Adrenal gland (tissue), 12 donors: ENCODE measurements around the gene TSHZ2. TPM values are rescaled to one million over a fixed set of nuclear protein-coding genes. Genes with fewer than 3 reads are reported as not detected.

ENCODE experiments used
- DNase-seq, 7 donors: peaks; one replicate each; pipeline ENCODE4 v3.0.0-alpha.2; 2019 to 2020
- H3K27ac ChIP-seq, 5 donors: fragments of 200-600 bp; sonication (generic) in 4 of 5; 1 replicate in 3 of 5; 2 replicates in 2 of 5; pipeline versions ENCODE4 v1.5.1 to v1.8.0; 2016 to 2020; ENCODE audit warnings: mild to moderate bottlenecking in 1 of 5
- H3K27me3 ChIP-seq: fragments of 200-600 bp; 2 replicates; pipeline ENCODE4 v1.8.0; 2021
- H3K36me3 ChIP-seq, 2 donors: fragments of 200-600 bp; replicated peaks in 1 of 2; 1 replicate in 1 of 2; 2 replicates in 1 of 2; pipeline versions ENCODE4 v1.5.1 to v1.8.0; 2018 to 2022
- H3K4me1 ChIP-seq, 2 donors: fragments of 200-600 bp; replicated peaks in 1 of 2; 1 replicate in 1 of 2; 2 replicates in 1 of 2; pipeline versions ENCODE4 v1.5.1 to v1.8.0; 2018 to 2021
- H3K4me3 ChIP-seq, 4 donors: fragments of 200-600 bp; sonication (generic) in 3 of 4; one replicate each; pipeline ENCODE4 v1.5.1; 2016 to 2018
- H3K9me3 ChIP-seq, 3 donors: fragments of 200-600 bp; sonication (generic) in 1 of 3; replicated peaks in 1 of 3; 1 replicate in 2 of 3; 2 replicates in 1 of 3; pipeline versions ENCODE4 v1.5.1 to v1.8.0; 2016 to 2021
- CTCF ChIP-seq, 6 experiments: fragments of 450-650 bp in 4 of 6; fragments of 200-600 bp in 2 of 6; sonication (generic) in 1 of 6; IDR thresholded peaks; 1 replicate in 5 of 6; 2 replicates in 1 of 6; pipeline versions ENCODE4 v1.5.1 to v1.8.0; 2016 to 2021; ENCODE audit warnings: antibody characterized with exemption in 6 of 6, mild to moderate bottlenecking in 2 of 6, moderate library complexity in 1 of 6
- POLR2A ChIP-seq, 2 donors: fragments of 450-650 bp; IDR thresholded peaks; one replicate each; pipeline ENCODE4 v1.6.1; 2017; ENCODE audit warnings: antibody characterized with exemption in 2 of 2, mild to moderate bottlenecking in 2 of 2, moderate library complexity in 1 of 2
- WGBS, 4 donors: extraction: QIAGEN DNeasy Blood & Tissue Kit in 2 of 4; methylation state at CpG; one replicate each; pipeline versions ENCODE4 v1.1.5 to v1.1.7; 2013 to 2017; 5-methylcytosine and 5-hydroxymethylcytosine counted together
- intact Hi-C, 2 donors: fragments of 100-400 bp; cut with DNase I; formaldehyde crosslinking; loops; one replicate each; pipeline versions ENCODE4 v1.14.1 to v1.15.0; 2022 to 2023
- polyA plus RNA-seq, 3 donors: library from polyadenylated mRNA; stranded (reverse); fragments of 200-250 nt in 2 of 3; fragments of 350-450 nt in 1 of 3; fragmentation: Illumina TruSeq in 1 of 3; extraction: RNeasy Lipid Tissue Mini Kit (QIAGEN cat#74804) in 1 of 3; gene quantifications; one replicate each; pipeline ENCODE4 v1.2.3, GENCODE V29; 2013 to 2014
- total RNA-seq, 9 donors: library from RNA; depleted of rRNA in 4 of 9; stranded (reverse); fragments of >200 nt in 4 of 9; fragments of 120-200 nt in 1 of 9; fragmentation: NEBNext Ultra II Directional in 1 of 9; extraction: Animal tissue kit (Norgen Biotek cat#: 25700) in 1 of 9; gene quantifications; one replicate each; pipeline versions ENCODE4 v1.1.0 to v1.2.4, GENCODE V29; 2013 to 2023
- donor health status: healthy with polysubstance abuse.
- donor health status: Bipolar disorder and iron deficiency.
- donor health status: DM: yes; HTN: yes; CAD: no.
- donor health status: DM: no; HTN: no; CAD: no.
- donor health status: DM: no; HTN: no; CAD: no.
- donor health status: DM: yes; HTN: yes; CAD: no.

Gene TSHZ2
- total and polyA plus RNA-seq, 12 donors, result 20.5 to 87.1 (median 52.4) TPM

GRCh38 chr20:53359425-53359824 is 387.3 kb downstream of the TSHZ2 start:
- H3K27me3 ChIP-seq, result no peaks in the 10 kb centered on the region
- TF ChIP-seq CTCF (IDR thresholded peaks at IDR 0.05) (no peak), POLR2A (IDR thresholded peaks at IDR 0.05) (no peak)
- intact Hi-C loops, result no loop called here
- H3K9me3 ChIP-seq, result no peaks in the 10 kb centered on the region
- 81 to 88% (median 84%) methylated on average over 7 of the region's 7 CpGs for WGBS, 4 donors
- no peak for DNase-seq
- no peak overlapping the region for H3K4me3 ChIP-seq
- no peaks in the 10 kb centered on the region for H3K36me3 ChIP-seq
- H3K27ac ChIP-seq, result no peak overlapping the region
- no peaks in the 10 kb centered on the region for H3K4me1 ChIP-seq

GRCh38 chr20:53360852-53361251 is 388.7 kb downstream of the TSHZ2 start:
- H3K9me3 ChIP-seq, result no peaks in the 10 kb centered on the region
- no peaks in the 10 kb centered on the region for H3K27me3 ChIP-seq
- H3K4me1 ChIP-seq, result no peaks in the 10 kb centered on the region
- 84 to 90% (median 87%) methylated on average over 6 of the region's 6 CpGs for WGBS, 4 donors
- no peak overlapping the region for H3K27ac ChIP-seq
- no peak overlapping the region for H3K4me3 ChIP-seq
- no peak for TF ChIP-seq POLR2A (IDR thresholded peaks at IDR 0.05)
- TF ChIP-seq CTCF (IDR thresholded peaks at IDR 0.05), result no peak
- DNase-seq, result no peak
- no peaks in the 10 kb centered on the region for H3K36me3 ChIP-seq
- intact Hi-C loops, result no loop called here

- no peaks in the 10 kb centered on the region for H3K36me3 ChIP-seq
- H3K9me3 ChIP-seq, result no peaks in the 10 kb centered on the region
- H3K27ac ChIP-seq, result no peak overlapping the region
- no peak for DNase-seq
- H3K4me3 ChIP-seq, result no peak overlapping the region
- H3K27me3 ChIP-seq, result no peaks in the 10 kb centered on the region
- WGBS, 4 donors, result 81 to 92% (median 87%) methylated on average over 7 to 8 of the region's 8 CpGs
- no peaks in the 10 kb centered on the region for H3K4me1 ChIP-seq
- TF ChIP-seq CTCF (IDR thresholded peaks at IDR 0.05) (no peak), POLR2A (IDR thresholded peaks at IDR 0.05) (no peak)
- intact Hi-C loops, result no loop called here
Measured at GRCh38 chr20:53362736-53363135, 390.6 kb downstream of the TSHZ2 start.

GRCh38 chr20:53364646-53365045 is 392.5 kb downstream of the TSHZ2 start:
- Histone ChIP-seq H3K36me3 (no peaks in the 10 kb centered on the region), H3K27ac (no peak overlapping the region), H3K27me3 (no peaks in the 10 kb centered on the region), H3K9me3 (no peaks in the 10 kb centered on the region), H3K4me3 (no peak overlapping the region), H3K4me1 (no peaks in the 10 kb centered on the region)
- intact Hi-C loops, result no loop called here
- WGBS, 4 donors, result 78 to 96% (median 93%) methylated on average over 5 of the region's 5 CpGs
- TF ChIP-seq CTCF (IDR thresholded peaks at IDR 0.05) (no peak), POLR2A (IDR thresholded peaks at IDR 0.05) (no peak)
- DNase-seq, result no peak
